GM12872 (cell line): Measurements from ENCODE around the gene FGD5.

Experiments
- TF ChIP-seq, protein P1 (sequence below): IDR thresholded peaks from 3 replicates; pipeline ENCODE4 v1.5.1; 2011; ENCODE audit warnings: low read depth, mild to moderate bottlenecking, low read length, moderate library complexity; ENCODE audit not compliant: insufficient read depth

FGD5 gene

GRCh38 chr3:14820156-14820555 is 1.4 kb downstream of the FGD5 start:
- TF ChIP-seq, protein P1, sequence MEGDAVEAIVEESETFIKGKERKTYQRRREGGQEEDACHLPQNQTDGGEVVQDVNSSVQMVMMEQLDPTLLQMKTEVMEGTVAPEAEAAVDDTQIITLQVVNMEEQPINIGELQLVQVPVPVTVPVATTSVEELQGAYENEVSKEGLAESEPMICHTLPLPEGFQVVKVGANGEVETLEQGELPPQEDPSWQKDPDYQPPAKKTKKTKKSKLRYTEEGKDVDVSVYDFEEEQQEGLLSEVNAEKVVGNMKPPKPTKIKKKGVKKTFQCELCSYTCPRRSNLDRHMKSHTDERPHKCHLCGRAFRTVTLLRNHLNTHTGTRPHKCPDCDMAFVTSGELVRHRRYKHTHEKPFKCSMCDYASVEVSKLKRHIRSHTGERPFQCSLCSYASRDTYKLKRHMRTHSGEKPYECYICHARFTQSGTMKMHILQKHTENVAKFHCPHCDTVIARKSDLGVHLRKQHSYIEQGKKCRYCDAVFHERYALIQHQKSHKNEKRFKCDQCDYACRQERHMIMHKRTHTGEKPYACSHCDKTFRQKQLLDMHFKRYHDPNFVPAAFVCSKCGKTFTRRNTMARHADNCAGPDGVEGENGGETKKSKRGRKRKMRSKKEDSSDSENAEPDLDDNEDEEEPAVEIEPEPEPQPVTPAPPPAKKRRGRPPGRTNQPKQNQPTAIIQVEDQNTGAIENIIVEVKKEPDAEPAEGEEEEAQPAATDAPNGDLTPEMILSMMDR: no peak

DNA sequence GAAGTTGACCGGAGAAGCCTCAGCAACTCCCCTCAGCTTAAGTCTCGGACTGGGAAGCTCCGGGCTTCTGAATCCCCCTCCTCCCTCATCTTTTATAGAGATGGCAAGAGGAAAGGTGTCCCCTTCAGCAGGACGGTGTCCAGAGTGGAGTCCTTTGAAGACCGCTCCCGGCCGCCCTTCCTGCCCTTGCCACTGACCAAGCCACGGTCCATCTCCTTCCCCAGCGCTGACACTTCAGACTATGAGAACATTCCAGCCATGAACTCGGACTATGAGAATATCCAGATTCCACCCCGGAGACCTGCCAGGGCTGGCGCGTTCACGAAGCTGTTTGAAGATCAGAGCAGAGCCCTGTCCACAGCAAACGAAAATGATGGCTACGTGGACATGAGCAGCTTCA is 2.4 kb downstream of the FGD5 start:
- TF ChIP-seq, protein P1: no peak

- TF ChIP-seq, protein P1: no peak
Measured at GRCh38 chr3:14822134-14822533, 3.4 kb downstream of the FGD5 start.

GRCh38 chr3:14822670-14823390 is 4.1 kb downstream of the FGD5 start:
- TF ChIP-seq, protein P1: no peak

DNA sequence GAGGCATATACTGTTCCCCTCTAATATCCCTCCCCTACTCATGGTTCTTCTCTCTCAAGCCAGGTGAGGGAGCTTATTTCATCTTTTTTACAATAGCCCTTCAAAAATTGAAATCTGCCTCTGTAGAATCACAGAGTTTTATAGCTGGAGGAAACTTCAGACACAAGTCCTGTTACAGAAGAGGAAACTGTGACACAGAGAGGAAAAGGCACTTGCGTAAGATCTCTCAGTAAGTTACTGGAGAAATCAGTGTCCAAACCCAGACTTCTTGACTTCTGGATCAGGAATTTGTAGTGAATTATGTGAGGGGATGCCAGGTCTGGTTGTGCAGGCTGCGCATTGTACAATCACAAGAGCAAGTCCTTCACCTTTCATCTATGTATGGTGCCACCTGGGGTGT is 4.6 kb downstream of the FGD5 start:
- TF ChIP-seq, protein P1: no peak

DNA sequence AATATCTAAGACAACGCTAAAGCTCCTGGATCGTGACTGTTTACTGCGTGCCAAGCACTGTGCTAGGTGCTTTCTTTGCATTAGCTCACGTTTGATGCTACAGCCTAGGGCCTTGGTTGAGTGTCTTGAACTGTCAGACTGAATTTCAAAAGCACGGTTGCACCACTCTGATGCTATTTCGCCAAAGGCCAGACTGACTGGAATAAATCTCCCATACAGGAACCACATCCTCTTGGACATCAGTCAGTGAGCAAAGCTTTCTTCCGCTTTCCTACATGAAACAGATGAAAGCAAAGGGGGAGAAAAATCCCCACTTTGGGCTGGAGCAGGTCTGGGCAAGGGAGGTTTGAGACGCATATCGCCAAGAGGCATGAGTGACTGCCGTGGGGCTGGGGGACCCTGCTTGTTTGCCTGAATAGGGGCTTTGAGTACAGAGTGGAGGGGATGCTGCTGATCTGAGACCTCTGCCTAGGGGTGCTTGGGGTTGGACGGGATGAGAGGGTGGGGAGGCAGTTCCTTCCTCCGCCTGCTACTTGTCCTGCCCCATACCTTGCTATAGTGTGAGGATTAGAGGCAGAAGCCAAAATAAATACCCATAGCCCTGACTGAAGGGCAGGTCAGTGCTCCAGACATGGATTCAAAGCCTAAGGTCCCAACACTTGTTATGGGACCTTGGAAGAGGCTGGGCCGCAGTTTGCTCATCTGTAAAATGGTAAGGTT is 5.3 kb downstream of the FGD5 start:
- TF ChIP-seq, protein P1: no peak

GRCh38 chr3:14824646-14825045 is 5.9 kb downstream of the FGD5 start:
- TF ChIP-seq, protein P1: no peak
